Fibroblast of peridontal ligament (primary cell): ENCODE data around the gene CCT3.
"Not testable (repeated sequence)": the region's sequence is repeated elsewhere in the genome, so short reads cannot be mapped to it uniquely, and the experiment has no call there.

ENCODE experiments used
- DNase-seq: peaks from one replicate; pipeline ENCODE4 v3.0.0-alpha.2; 2010; ENCODE audit errors: extremely low read depth

Gene CCT3

DNA sequence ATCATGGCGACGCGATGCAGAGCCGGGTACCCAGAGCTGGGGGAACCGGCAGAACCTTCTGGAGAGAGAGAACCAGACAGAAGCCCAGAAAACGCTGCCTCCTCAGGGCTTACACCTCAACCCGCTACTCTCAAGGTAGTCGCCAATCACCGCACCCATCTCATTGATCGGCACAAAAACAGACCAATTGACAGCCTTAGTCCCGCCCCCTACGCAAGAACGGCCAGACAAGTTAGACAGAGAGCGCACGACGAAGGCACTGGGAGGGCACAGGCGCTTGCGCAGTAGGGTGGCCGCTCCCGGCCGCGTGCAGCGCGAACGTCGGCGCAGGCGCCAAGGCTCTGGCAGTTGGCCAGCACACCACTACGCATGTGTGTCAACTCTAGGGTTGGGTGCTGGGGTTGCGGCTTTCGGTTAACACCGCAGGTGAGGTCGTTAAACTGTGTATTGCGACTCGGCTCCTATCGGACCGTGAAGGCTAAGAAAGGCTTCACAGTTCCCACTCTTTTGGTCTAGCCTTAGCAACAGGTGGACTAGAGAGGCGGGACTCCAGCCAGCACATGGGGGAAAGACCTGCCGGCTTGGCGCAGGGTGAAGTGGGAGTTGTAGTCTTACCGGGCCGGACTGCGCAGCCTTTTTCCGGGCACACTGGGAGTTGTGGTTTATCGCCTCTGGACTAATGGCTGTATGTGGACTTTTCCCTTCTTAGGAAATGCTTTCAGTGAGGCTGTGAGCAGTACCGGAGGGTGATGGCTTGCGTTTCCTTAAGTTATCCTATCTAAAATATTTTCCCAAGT lies at the start of gene CCT3, which contains the start of gene TSACC:
TSS of gene CCT3 (minus strand) at position 113 of the 797 bp plus-strand sequence. CDS start at position 5, 108 bp downstream.
TSS of gene TSACC (plus strand) at position 347 of the 797 bp plus-strand sequence. CDS start 1,232 bp downstream, outside the sequence.
- DNase-seq = peak; percentile 100

DNA sequence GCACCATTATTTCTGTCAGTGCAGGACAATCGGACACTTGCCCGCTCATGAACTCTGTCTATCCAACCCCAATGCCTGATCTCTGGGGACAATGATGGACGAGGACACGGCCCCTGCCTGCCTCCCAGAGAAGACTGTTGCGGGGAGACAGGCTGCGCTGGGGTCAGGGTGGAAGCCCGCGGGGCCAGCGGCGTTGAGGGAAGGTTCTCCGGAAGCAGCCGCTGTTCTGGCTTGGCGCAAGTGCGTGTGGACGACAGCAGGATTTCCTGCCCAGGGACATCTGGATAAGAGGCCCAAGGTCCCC lies 49.7 kb upstream of the CCT3 start:
- no peak for DNase-seq

DNA sequence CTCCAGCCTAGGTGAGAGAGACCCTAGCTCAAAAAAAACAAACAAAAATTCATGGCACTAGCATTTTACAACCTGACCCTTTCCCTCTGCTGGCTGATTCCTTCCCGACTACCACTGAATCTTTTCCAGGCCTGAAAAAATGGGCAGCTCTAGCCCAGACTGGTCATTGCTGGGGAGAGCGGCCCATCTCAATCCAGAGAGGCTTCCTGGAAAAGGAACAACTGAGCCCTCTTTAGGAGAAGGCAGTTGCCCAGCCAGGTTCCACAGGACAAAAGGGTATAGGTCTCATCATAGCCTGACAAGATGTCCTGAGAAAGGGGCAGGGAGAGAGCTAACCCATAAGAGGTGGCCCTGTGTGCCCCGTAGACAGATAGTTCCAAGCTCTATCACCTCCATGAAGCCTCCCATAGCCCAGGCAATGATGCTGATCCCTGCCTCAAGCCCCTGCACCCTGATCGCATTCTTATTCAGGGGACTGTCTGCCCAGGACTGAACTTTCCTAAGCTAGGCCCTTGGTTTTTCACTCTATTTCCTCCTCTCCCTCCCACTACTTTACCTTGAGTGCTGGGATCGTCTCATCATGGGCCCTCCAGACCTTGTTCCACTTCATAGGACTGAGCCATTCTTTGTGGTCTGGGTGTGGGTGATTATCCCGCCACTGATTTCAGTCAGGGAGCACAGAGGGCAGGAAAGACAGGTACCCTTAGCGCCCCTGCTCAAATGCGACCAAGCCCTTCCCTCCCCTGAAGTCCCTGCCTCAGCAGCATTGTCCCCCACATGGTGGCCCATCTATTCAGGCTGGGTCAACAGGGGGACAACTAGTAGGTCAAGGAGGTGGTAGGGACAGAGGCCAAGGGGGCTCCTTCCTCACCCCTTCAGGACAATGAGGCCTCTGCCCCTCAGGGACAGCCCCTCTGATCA lies 49.1 kb upstream of the CCT3 start:
- no peak for DNase-seq

DNA sequence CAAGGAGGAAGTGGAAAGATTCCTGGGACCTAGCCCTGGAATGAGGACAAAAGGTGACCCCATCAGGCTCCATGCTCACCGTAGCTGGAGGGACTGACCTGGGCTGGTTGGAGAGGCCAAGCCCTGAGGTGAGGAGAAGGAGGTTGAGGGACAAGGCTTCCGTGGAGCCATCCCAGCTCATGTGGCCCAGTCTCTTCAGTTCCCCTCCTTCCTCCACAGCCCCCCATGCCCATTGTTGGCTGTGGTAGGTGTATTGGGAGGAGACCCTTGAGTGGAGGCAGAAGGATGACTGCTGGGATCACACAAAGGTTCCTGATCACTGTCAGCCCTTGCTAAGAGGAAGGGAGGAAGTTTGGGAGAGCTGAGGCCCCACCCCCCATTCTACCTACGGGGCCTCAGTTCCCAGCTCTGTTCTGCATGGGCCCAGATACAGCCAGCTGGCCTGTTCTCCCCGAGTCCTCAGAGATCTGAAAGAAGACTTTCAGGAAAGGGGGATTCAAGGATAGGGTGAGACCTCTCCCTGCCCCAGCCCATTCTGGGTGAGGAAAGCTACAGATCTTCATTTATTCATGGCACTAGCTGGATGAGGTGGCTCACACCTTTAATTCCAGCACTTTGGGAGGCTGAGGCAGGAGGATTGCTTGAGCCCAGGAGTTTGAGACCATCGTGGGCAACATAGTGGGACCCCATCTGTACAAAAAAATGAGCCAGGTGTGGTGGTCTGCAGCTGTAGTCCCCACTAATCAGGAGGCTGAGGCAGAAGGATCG lies 48.2 kb upstream of the CCT3 start:
- DNase-seq = no peak

DNA sequence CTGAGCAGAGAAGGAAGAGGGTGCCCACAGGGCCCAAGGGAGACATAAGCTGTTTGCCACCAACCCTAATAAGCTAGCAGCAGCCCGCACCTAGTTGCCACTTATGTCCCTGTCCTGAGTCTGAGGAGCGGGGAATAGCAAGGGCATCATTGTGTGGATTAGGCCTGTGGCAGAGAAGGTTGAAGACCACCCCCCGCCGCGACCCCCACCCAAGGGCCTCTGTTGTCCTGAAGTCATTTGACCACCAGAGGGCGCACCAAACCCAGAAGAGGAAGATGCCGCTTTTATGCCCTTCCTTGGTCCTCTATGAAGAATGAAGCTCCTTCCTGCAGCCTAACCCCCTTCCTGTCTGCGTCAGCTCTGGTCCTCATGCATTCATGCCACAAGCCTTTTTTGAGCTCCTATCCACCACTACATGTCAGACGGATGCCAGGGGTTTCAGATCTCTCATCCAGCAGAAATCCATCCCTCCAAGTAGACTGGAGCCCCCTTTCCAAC lies 47.5 kb upstream of the CCT3 start:
- DNase-seq = peak; percentile 61

DNA sequence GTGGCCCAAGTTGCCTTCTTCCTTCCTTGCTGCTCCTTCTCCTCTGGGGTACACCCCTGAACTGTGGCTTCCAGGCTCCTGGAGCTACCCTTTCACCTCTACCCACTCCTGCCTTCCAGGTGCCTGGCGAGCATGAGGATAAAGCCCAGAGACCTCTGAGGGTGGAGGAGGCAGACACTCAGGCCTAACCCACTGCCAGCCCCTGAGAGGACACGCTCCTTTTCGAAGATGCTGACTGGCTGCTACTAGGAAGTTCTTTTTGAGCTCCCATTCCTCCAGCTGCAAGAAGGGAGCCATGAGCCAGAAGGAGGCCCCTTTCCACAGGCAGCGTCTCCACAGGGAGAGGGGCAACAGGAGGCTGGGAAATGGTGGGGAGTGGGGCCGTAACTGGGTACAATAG lies 46.6 kb upstream of the CCT3 start:
- DNase-seq = no peak

DNA sequence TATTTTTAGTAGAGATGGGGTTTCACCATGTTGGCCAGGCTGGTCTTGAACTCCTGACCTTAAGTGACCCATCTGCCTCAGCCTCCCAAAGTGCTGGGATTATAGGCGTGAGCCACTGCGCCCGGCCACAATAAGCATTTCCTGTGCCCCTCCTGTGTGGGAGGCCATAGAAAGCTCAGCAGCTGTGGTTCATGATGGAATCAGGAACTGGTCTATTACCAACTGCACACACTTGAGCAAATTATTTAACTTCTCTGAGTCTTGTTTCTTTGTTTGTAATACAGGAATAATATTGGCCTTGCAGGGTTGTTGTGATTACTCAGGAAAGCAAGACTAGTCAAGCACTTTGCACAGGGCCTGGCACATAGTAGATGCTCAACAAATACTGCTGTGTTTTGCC lies 45.9 kb upstream of the CCT3 start:
- DNase-seq = no peak

DNA sequence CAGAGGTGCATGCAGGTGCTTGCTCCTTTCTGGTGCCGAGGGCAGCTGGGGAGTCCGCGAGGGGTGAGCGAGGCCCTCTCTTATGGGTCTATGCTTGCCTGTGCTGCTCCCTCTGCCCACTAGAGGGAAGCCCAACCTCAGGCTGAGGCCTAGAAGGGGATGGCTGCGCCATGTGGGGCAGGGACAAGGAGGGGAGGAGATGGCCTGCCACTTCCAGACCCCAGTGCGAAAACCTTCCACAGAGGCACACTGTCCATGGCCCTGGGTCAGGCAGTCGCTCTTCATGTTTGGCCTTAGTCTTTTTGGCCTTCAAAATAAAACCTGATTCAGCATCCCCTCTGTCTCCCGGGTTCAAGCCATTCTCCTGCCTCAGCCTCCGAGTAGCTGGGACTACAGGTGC lies 44.9 kb upstream of the CCT3 start:
- DNase-seq = peak; percentile 37

DNA sequence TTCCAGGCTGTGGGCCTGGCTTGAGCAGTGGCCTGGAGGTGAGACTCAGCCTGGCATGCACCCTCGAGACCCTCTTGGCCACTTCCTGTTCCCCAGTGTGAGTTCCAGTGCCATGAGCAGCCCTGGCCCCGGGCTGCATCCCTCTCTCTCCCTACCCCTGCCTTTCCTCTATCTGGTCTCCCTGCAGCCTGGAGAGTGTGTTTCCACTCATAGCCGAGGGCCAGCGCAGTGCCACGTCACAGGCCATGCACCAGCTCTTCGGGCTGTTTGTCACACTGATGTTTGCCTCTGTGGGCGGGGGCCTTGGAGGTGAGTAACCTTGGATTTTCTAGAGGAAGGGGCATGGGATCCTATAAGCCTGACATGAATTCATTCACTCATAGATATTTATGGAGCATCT lies 44.5 kb upstream of the CCT3 start:
- no peak for DNase-seq

DNA sequence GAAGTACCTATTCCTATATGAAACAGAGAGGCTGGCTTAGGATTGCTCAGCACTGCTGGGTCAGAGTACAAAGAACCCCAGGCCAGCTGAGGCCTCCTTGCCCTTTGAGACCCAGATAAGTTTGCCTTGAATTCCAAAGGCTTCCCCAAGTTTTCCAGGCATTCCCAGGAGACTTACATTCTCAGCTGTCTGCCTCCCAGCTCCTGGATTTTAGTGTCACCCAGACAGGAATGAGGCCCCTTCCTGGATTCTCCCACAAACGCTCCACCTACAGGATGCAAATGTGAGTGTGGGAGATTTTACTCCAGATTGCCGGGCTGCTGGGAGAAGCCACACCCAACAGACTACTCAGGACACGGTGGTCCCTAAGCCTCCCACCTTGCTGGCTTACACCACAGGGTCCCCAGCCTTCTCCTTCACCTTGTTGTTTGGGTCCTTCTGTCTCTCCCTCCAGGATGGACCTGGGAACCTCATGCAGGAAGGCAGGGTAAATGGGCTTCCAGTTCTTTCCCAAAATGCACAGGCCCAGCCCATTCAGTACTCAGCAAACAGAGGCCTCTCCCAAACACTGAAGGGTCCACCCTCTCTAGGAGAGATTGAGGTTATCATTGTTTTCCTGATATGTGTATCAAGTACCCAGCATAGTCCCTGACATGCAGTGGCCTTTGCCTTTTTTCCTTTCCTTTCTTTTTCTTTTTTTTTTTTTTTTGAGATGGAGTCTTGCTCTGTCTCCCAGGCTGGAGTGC lies 41.5 kb upstream of the CCT3 start:
- no peak for DNase-seq

DNA sequence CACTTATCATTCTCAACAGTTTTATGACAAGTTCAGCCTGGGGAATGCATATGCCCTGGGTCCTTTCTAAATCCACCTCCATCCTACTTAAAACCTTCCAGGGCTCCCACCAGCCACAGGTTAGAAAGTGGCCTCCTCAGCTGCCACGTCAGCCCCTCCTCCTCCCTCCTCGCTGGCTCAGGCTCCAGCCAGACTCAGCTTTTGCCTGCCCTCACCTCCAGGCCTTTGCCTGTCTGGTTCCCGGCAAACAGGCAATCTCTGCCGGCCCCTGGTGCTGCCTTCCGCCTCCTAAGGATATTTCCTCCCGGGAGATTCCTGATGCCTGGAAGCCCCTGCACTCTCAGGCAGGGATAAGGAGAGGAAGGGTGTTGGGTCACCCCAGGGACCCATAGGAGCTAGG lies 40.5 kb upstream of the CCT3 start:
- no peak for DNase-seq

DNA sequence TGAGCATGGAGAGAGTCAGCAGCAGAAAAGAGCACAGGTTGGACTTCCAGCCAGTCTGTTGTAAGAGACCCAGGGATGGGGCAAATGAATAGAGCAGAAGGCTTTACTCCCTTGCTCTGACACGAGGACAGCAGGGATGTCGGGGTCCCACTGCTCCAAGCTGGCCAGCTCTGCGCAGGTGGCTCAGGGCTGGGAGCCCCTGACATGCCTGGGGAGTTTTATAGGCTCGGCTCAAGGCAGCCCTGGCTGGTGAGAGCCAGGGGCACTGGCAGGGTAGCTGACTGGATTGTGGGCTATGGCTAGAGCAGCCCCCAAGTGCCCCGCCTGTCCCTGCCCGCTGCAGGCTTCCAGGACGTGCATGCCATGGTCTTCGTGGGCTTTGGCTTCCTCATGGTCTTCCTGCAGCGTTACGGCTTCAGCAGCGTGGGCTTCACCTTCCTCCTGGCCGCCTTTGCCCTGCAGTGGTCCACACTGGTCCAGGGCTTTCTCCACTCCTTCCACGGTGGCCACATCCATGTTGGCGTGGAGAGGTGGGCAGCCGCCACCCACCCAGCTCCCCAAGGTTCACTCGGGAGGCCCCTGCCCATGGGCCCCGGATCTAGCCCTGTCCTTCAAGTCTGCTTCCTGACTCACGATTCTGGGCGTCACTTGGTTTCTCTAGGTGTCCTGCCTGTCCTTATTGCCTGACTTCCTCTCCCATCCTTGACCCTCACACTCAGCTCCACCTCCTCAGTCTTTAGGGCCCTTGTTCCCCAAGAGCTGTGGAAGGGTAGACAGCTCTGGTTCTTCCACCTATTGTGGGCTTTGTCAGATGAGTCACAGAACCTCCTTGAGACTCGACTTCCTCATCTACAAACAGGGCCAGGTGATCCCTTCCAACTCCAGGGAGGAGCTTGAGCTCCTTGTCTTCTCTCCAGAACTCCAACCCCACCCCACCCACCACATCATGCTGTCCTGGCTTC lies 39.1 kb upstream of the CCT3 start:
- DNase-seq = no peak

DNA sequence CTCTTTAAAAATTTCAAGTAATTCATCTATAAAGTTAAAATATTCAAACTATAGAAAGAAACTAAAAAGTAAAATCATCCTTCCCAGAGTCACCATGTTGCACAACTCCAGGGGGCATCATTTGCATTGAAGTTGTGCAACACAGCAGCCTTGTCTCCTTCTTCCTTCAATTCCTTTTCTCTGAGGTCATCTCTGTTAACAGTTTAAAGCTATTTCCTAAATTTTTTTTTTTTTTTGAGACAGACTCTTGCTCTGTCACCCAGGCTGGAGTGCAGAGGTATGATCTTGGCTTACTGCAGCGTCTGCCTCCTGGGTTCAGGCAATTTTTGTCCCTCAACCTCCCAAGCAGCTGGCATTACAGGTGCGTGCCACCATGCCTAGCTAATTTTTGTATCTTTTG lies 38.1 kb upstream of the CCT3 start:
- DNase-seq = peak; percentile 53

DNA sequence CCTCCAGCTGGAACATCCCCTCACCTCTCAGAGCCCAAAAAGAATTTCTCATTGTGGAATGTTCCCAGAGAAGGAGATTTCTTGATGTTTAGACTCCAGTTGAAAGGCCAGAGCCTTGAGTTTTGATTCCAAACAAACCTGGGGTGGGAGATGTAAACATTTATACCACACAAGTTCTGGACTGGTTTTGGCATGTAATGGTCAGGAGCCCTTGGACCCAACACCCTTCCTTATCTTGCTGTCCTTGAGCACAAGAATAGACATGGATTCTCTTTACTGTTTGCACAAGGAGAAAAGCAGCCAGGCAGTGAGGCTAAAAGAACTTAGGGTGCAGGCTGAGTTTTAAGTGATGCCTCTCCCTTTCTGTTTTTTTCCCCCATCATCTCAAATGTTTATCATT lies 35.5 kb upstream of the CCT3 start:
- no peak for DNase-seq

DNA sequence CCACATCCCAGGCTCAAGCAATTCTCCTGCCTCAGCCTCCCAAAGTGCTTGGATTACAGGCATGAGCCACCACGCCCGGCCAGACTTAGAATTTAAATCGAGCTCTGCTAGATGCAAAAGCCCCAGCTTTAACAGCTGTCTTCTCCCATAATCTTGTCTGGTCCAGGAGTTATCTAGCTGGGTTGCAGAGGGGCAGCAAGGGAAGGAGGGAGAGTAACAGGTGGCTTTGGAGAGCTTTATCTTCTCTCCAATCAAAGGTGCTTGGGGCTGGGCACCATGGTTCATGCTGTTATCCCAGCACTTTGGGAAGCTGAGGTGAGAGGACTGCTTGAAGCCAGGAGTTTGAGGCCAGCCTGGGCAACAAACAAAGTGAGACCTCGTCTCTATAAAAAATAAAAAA lies 34.8 kb upstream of the CCT3 start:
- no peak for DNase-seq

DNA sequence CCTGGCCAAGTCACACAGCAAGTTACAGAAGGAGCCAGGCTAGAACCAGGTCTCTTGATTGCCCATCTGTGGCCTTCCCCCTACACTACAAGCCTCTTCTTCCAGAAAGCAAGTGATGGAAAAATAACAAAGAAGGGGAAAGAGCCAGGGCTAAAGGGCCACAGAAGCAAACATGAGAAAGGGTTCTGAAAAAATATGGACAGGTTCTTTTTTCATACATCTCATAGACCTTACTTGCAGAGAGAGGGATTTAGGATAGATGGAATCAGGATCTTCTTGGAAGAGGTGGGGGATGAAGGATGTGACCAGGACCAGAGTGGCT lies 34.1 kb upstream of the CCT3 start:
- peak; percentile 30 for DNase-seq

DNA sequence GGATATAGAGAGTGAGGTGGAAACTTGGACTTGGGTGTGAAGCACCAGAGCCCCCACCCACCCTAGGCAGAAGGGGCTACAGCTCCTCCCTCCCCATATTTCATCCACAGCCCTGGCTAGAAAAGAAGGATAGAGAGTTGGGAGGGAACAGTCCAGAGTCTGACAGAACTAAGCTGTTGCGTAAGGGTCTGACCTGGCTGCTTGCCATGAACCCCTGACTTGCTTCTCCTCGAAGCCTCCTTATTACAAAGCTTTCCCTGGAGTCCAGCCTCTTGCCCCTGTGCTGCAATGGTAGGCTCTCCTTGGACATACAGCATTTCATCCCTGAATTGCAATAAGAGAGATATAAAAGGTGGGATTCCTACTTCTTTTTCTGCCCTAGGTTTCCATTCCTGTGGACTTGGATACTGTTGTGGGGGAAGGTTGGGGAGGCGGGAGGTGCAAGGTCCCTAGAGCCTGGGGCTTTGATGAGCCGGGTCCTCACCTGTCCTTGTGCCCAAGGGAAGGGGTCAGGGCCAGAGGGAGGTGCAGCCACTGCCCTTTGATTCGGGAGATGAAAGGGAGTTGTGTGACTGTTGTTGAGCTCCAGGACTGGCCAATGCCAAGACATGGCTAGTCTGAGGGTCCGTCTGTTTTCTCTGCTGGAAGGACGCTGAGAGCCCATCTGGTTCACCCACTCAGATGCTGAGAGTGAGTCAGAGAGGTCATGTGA lies 33.6 kb upstream of the CCT3 start:
- peak; percentile 59 for DNase-seq

DNA sequence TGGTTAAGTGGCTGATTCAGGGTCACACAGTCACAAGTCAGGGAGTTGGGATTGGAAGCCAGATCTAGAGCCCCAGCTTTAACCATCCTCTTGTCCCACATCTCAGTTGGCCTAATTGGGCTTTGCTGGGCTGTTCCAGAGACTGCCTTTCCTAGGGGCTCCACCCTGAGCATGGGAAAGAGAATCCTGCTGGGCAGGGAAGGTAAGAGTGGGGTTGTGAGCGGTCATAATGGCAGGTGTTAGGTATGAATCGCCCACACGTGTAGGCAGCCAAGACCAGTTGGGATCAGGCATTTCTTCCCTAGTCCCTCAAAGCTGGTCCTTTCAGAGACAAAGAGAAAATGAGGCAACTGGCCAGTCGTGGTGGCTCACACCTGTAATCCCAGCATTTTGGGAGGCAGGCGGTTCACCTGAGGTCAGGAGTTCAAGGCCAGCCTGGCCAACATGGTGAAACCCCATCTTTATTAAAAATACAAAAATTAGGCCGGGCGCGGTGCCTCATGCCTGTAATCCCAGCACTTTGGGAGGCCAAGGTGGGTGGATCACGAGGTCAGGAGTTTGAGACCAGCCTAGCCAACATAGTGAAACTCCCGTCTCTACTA lies 31.7 kb upstream of the CCT3 start:
- not testable (repeated sequence) for DNase-seq
